SKM-1 treated with dmso at 0.1 percent for 144 hours (cell line): Measurements from ENCODE around the gene GNAT1.

Experiments used
- DNase-seq: peaks from one replicate; lab custom pipeline; 2025; ENCODE audit not compliant: unreplicated experiment; lab: John Stamatoyannopoulos, UW

GNAT1 gene

DNA sequence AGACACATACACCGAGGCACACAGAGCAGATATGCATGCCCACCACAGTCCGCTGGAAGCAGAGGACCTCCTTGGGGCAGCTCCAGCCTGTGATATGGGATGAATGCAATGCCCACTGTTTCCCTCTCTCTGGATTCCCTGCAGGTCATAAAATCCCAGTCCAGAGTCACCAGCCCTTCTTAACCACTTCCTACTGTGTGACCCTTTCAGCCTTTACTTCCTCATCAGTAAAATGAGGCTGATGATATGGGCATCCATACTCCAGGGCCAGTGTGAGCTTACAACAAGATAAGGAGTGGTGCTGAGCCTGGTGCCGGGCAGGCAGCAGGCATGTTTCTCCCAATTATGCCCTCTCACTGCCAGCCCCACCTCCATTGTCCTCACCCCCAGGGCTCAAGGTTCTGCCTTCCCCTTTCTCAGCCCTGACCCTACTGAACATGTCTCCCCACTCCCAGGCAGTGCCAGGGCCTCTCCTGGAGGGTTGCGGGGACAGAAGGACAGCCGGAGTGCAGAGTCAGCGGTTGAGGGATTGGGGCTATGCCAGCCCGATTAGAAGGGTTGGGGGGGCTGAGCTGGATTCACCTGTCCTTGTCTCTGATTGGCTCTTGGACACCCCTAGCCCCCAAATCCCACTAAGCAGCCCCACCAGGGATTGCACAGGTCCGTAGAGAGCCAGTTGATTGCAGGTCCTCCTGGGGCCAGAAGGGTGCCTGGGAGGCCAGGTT is at the start of gene GNAT1:
Gene GNAT1 (plus strand): TSS at position 675 of the 725 bp plus-strand sequence. CDS start 116 bp downstream, outside the sequence.
- peak; percentile 63 for DNase-seq

DNA sequence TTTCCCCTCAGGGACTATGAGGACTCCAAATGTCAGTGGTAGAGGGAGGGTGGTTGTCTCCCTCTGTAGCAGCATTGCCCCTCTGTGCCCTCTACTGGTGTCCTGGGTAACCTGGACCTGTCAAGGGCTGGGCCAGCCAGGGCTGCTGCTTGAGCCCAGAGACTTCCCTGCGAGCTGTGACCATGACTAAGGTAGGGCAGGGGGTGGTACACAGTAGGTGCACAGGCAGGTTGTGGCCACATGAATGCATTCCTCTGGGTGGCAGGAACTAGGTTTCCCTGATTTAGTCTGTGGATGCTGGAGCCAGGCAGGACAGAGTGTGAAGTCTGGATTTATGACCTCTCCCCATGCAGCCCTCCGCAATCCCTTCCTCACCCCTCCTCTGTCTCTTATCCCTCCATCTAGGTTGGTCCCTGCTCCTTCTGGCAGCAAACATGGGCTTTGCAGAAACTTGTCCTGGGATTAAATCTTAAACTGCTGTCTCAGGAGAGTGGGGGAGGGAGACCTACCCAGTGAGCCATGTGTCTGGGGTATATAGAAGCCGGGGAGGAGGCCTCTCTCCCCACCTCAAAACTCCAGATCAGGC is 45.0 kb upstream of the GNAT1 start:
- no peak for DNase-seq

DNA sequence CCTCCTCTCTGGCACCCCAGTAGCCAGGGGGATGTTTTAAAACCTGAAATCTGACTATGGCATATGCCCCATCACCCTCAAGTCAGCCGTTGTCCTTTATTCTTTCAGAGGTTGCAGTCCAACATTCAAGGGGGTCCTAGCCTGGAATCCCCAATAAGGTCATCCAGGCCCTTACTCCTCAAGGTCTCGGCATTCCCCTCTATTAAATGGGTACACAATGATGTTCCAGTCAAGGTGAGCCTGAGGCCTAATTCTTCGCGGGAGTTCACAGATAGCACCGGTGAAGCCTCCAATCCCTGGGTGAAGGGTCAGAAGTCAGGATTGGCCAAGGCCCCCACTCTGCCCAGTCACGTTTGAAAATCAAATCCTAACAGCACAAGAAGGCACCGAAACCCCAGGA is 44.4 kb upstream of the GNAT1 start:
- DNase-seq, result no peak

DNA sequence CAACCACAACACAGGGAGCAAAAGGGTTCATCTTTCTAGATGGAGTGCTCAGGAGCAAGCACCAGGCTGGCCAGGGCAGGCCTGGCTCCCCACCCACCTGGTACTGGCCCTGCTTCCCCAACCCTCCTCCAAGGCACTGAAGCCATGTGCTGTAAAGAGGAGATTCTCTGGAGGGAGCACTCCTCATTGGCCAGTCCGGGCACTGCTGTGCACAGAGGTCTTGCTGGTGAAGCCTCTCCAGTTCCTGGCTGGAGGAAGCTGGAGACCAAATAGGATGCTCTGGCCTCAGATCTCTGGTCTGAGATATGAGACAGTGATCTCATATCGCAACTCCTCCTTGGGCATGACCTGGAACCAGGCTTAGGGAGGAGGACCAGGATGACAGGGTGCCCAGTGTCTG is 44.0 kb upstream of the GNAT1 start:
- DNase-seq, result no peak

DNA sequence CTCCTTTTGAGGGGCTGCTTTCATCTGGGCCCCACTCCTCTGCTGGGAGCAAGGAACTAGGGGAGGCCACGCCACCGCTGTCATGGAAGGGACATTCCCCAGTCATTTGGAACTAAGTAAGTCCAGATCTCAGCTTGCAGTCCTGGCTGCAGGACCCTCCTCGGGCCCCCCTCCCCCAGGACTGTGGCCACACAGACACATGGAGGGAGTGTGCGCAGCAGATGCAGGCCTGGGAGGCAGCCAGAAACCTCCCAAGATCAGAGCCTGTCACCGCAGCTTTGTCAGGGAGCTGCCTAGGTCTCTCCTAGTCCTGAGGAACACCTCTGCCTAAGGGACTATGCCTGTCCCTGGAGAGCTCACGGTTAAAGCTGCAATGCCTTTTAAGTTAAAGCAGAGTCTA is 43.5 kb upstream of the GNAT1 start:
- no peak for DNase-seq

DNA sequence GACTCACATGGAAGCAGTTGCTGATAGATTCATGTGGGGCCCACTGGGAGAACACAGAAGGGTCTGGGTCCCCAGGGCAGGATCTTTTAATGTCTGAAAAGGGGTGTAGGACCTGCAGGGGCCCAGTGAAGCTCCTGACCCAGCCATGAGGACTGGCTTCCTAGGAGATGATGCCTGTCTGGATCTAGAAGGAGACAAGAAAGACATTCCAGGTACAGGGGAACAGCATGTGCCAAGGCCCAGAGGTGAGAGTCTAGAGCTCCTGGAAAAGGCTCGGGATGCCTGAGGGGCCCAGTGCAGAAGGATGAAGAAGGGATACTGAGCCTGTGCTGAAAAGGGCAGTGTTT is 41.0 kb upstream of the GNAT1 start:
- no peak for DNase-seq

DNA sequence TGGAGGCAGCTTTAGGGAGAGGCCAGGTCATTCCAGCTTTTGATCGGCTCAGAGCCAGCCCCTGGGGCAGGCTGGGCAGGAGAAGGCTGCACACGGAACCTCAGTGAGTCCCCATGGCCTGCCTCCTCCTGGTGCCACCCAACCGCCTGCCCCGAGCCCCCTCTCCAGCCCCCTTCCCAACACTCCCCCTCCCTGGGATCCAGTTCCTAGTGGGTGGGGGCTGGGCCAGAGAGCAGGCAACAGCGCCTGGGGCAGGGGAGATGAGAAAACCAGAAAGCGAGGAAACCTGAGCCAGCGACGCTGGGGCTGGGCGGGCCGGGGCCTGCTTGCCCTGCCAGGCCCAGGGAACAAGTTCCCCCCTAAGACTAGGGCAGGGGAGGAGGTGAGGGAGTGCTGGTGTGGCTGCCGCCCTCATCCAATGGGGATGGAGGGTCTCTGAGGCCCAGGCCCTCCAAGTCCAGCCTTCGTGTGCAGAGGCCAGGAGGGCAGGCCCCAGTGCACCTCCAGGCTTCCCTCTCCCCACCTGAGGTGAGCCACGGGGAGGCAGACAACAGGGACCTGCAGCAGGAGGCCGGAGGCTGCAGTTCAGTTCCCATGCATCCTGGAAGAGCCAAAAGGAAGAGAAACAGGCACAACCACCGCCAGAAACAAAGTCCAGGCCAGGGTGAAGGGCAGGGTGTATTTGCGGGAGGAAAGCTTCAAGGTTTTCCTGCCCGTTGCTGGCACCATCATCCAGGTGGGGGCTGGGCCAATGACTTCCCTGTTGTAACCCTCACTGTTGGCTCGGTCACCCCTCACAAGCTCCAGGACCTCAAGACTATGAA is 40.3 kb upstream of the GNAT1 start:
- DNase-seq, result no peak

DNA sequence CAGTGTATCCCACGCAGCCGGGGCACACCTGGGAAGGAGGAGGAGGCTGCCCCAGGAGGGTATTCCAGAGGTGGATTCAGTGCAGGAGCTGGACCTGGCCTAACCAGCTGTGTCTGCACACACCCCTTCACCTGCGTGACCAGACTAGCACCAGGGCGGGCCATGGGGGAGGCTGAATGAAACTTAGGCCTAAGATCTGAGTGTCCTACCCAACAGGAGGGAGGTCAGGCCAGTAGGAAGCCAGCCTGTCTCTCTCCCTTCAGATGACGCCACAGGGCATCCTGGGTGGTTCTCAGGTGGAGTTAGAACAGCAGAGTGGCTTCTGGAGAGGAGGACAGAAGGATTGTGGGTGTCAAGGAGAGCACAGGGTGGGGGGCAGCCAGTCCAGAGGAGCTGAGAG is 39.7 kb upstream of the GNAT1 start:
- DNase-seq, result no peak

DNA sequence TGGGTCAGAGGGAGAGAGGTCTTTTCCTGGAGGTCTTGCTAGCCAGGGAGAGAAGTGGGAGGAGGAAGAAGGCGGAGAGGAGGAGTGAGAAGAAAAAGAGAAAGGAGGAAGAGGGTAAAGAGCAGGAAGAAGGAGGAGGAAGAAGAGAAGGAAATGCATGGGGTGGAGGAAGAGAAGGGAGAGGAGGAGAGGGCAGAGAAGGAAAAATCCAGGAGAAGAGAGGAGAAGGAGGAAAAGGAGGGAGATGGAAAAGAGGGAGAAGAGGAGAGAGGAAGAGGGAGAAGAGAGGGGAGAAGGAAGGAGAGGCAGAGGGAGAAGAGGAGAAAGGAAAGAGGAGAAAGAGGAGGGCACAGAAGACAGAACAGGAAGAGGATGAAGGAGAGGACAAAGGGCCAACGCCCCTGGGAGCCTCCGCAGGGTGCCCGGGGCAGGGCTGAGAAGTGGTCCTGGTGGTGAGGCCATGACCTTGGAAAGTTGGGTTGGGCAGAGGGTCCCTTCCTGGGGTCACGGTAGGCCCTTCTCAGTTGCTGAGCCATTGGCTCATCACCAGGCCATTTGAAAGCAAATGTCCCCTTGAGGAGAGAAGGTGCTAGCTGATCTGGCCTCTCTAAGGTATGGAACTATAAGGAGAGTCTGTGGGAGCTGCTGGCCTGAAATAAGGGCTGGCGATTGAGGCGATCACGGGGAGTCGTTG is 37.5 kb upstream of the GNAT1 start:
- no peak for DNase-seq

DNA sequence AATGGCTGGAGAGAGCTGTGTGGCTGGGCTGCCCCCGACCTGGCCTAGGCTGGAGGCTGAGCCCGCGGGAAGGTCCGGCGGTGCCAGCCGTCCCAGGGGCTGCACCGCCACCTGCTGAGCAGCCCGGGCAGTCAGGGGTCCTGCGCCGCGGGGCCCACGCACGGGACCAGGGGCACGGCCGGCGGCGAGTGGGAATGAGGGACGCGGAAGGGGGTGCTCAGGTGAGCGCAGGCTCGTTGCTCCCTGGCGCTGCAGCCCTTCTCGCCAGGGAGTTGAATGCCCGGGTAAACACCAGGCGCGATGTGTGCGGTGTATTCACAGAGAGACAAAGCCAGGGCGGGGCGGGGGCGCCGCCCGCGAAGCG is 37.0 kb upstream of the GNAT1 start:
- DNase-seq, result no peak

DNA sequence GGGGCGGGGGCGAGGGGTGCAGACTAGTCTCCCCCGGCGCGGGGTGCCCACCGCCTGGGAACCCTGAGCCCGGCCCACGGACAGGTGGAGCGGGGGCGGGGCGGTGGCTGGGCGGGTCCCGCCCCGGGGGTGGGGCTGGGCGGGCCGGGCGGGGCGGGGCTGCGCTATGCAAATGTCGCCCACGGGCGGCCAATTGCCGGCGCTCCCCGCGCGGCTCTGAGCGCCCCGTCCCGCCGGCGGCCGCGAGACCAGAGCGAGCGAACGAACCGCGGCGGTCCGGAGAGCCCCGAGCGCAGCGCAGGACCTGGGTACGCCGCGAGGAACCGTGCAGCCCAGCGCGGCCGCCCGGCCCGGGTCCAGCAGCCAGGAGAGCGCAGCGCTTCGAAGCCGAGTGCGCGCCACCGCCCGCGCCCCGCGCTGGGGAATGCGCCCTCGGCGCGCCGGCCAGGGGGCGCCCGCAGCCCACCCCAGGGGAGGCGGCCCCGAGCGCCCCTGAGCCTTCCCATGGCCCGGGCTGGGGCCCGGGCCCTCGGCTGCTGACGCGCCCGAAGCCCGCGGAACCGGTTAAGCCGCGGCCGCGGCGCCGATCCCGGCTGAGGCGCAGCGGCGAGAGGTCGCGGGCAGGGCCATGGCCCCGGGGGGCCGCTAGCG is 36.4 kb upstream of the GNAT1 start, which contains the start of gene SEMA3F:
Gene SEMA3F (plus strand): TSS at position 485 of the 651 bp plus-strand sequence. CDS start 4,299 bp downstream, outside the sequence.
- no peak for DNase-seq

DNA sequence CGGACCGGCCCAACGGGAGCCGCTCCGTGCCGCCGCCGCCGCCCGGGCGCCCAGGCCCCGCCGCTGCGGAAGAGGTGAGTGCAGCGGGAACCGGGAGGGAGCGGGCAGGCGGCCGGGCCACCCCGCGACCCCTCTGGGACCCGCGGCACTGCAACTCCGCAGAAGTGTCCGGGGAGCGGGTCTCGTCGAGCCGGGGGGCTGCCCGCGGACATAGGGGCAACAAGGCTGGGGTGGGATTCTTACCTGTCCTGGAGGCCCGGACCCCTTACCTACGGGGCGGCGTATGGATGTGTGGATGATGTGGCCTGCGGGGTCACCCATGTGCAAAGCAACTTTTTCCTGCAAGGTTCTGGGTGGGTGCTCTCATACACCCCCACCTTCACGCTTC is 35.9 kb upstream of the GNAT1 start:
- DNase-seq, result no peak

DNA sequence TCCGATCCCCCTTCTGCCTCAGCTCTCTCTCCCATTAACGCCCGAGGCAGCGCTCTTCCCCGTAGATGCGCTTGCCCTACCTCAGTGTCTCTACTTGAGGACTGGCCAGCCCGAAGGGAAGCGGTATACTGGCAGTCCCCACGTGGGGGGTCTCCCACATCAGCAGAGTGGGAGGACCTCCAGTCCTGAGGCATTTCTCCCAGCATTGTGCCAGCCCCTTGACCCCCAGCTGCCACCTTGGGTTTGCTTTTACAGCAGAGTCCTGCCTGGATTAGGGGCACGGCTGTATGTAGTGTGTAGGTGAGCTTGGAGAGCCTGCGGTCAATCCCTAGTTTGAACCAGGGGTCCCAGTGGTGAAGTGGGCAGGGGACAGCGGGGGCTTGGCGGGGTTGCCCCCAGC is 35.5 kb upstream of the GNAT1 start:
- no peak for DNase-seq

DNA sequence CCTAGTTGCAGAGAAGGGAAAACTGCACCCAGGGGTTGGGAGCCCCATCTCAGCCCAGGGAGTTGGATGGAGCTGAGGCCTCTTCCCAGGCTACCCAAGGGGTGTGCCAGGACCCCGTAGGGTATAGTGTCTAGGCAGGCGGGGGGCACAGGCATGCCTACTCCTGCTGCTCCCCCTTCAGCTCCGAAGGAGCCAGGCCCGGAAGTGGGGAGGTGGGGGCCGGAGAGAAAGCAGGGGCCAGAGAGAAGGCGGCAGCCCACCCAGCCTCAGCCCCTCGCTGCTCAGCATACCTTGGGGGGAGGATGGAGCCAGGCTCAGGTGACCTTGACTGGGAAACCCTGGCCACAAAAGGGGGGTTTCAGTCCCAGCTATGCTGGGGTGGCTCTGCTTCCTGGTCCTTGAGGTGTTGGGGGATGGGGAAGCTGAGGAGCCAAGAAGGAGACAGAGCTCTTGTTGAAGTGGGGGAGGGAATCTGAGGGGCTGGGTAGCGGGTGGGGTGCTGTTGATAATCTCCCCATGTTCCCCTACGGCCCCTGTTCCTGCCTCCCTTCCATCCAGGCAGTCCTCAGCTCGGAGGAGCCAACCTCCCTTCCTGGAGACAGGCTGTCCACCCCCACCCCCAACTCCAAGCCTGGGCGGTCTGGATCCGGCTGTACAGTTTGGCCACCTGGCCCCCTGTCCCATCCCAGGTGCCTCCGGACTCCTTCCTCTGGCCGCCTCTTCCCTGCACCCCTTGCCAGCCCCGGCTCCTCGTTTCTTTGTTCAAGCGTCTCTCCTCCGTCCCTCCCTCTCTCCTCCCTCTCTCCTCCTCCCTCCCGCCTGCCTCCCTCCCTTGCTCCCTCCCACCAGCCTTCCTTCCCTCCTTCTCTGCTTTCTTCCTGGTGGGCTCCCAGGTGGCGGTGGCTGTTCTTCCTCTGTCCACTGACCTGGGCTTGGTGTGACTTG is 34.6 kb upstream of the GNAT1 start:
- DNase-seq, result no peak

DNA sequence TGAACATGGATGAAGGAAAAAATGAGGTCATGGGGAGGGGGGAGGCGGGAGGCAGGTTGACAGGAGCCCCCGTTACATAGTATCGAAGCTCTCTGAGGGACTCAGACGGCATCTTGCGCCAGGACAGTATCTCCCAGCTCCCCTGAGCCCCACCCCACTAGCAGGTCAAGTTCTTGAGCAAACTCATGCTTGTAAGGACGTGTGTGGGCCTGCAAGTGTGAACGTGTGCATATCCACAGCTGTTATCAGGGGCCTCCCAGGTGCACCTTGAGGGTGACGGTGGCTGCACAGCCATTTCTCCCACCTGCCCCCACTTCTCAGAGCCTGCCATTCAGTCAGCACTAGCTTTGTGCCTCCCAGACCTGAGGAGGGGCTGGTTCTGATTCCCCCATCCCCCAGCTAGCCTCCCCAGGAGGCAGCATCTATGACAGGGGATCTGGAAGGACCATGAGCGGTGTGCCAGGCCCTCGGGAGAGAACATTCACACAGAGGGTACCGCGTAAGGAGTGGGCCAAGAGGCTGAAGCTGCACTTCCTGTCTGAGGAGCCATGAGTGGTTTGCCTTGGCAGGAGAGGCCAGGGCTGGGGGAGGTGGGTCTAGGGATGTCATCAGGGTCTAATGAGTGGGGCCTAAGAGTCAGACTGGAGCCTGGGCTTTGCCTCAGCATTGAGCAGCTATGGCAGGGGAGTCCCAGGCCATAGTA is 33.4 kb upstream of the GNAT1 start:
- no peak for DNase-seq

DNA sequence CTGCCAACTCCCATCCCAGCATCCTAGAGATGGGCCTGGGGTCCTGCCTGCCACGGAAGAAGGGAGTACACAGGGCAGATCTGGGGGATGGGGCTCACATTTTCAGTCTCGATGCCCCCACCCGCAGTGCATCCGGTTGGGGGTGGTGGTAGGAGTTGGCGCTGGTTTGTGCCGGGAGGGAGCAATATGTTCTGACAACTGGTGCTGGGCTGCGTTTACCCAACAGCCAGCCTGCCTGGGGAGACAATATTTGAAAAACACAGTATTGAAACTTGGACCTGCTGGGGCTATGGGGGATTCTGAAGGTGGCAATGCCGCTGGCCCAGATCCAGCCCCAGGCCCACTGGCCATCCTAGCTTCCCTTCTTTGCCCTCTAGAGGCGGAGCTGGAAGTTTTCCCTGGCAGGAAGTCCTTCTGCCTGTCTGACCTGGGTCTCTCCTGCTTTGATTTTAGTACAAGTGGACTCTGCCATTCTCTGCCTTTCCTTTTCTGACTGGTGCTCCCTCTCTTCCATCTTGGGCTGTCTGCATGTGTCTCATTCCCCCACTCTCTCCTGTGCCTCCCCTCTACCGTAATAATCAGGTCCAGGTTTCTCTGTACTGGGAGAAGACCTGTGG is 32.8 kb upstream of the GNAT1 start:
- no peak for DNase-seq

DNA sequence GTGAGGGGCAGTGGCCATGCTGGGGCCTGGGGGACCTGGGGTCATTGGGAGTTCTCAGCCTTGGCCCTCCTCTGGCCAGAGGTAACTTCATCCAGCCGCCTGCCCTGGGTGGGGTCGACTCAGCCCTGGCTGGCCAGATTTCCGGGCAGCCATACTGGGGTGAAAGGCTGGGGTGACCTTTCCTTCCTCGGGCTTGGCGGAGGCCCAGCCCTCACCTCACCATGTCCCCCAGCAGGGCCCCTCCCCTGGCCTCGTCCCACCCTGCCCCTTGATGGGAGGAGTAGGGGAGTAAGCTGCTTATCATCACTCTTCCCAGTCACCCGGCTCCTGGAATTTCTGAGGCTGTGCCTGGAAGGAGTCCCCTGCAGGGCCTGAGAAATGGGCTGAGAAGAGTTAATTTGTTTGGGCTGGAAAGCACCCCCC is 30.8 kb upstream of the GNAT1 start:
- DNase-seq, result no peak

DNA sequence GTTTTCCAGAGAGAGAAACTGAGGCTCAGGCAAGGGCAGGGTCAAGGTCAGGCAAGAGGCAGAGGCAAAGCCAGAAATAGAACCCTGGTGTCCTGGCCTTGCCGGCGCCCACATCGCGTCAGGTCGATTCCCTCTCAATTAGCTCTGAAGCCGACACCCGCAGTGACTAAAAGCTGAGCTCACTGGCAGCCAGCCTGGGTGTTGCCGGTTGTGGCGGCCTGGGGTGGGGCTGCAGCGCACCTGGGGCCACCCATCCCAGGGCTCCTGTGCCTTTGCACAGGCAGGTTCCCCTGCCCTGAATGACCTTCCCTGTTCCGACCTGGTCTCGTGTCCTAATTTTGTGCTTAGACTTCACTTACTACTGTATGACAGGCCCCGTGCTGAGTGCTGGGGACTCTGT is 30.1 kb upstream of the GNAT1 start:
- no peak for DNase-seq
